Subcutaneous abdominal adipose tissue (tissue), 5 donors: ENCODE data around the gene RAPGEF5.

Experiments used
- H3K27ac ChIP-seq: one replicate; pipeline ENCODE4 v1.7.0; 2013; ENCODE audit warnings: low read depth, mild to moderate bottlenecking, inconsistent platforms, low read length, moderate library complexity
- H3K27me3 ChIP-seq, 5 donors: one replicate each; pipeline ENCODE4 v1.7.0; 2013; ENCODE audit warnings: low read length in 5 of 5, inconsistent platforms in 1 of 5; ENCODE audit not compliant: control insufficient read depth in 5 of 5, insufficient read depth in 4 of 5
- H3K36me3 ChIP-seq, 5 donors: one replicate each; pipeline ENCODE4 v1.7.0; 2013; ENCODE audit warnings: low read length in 5 of 5; ENCODE audit not compliant: control insufficient read depth in 5 of 5, insufficient read depth in 5 of 5
- H3K4me1 ChIP-seq, 5 donors: one replicate each; pipeline ENCODE4 v1.7.0; 2013; ENCODE audit warnings: low read length in 5 of 5, mild to moderate bottlenecking in 3 of 5, moderate library complexity in 1 of 5; ENCODE audit not compliant: control insufficient read depth in 5 of 5, insufficient read depth in 5 of 5
- H3K4me3 ChIP-seq, 5 donors: one replicate each; pipeline ENCODE4 v1.7.0; 2013; ENCODE audit warnings: low read length in 5 of 5, low read depth in 1 of 5
- H3K9ac ChIP-seq, 5 donors: one replicate each; pipeline ENCODE4 v1.7.0; 2013; ENCODE audit warnings: low read length in 5 of 5, mild to moderate bottlenecking in 4 of 5, moderate library complexity in 3 of 5
- H3K9me3 ChIP-seq, 5 donors: one replicate each; pipeline ENCODE4 v1.7.0; 2013; ENCODE audit warnings: low read length in 5 of 5; ENCODE audit not compliant: control insufficient read depth in 5 of 5
- donor health status: healthy.
- donor health status: healthy.
- donor health status: healthy.
- donor health status: healthy.
- donor health status: healthy.

RAPGEF5 gene

DNA sequence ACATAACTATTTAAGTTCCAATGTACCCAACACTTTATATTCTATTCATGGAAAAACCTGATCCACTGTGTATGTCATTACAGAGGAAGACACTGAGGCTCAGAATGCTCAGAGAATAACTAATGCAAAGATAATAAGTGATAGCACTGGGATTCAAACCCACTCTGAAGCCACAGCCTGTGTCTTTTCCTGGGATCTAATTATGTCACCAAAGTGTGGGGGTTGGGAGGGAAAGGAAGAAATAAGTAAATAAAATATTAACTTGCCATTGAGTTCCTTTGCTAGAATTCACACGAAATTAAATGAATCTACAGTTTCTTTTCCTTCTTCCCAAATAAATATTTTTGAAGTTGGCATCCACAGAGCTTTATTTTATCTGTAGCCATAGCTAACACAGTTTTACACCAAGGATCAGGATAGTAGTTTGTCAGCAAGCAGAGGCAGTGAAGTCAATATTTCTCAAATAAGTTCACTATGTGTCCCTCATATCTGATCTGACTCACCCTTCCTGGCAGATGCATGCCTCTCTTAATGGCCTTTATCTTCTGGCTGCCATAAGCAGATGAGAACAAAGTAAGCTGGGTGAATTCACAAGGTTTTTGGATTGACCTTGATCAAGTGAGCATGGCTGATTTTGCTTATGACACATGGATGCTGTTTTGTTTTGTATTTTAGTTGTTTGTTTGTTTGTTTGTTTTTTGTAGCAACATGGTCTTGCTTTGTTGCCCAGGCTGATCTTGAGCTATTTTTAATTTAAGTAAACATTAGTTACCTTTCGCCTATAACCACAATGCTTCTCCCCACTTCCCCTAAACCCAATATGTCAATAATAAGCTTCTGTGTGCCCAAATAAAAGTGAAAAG is 6.3 kb downstream of the RAPGEF5 start:
- Histone ChIP-seq H3K4me1 (peaks cover 0 to 3% (median 0%) of the 10 kb centered on the region in 5 donors), H3K27ac (no peak overlapping the region), H3K4me3 (no peak overlapping the region)

GRCh38 chr7:22348379-22348778 is 8.6 kb downstream of the RAPGEF5 start:
- no peaks in the 10 kb centered on the region for H3K36me3 ChIP-seq

More for the DNA sequence above, 6.3 kb downstream of the RAPGEF5 start:
- Histone ChIP-seq H3K9ac (no peak overlapping the region), H3K27me3 (peaks cover 0 to 6% (median 0%) of the 10 kb centered on the region in 5 donors), H3K9me3 (peaks cover 0 to 14% (median 6%) of the 10 kb centered on the region in 5 donors), H3K36me3 (no peaks in the 10 kb centered on the region)

DNA sequence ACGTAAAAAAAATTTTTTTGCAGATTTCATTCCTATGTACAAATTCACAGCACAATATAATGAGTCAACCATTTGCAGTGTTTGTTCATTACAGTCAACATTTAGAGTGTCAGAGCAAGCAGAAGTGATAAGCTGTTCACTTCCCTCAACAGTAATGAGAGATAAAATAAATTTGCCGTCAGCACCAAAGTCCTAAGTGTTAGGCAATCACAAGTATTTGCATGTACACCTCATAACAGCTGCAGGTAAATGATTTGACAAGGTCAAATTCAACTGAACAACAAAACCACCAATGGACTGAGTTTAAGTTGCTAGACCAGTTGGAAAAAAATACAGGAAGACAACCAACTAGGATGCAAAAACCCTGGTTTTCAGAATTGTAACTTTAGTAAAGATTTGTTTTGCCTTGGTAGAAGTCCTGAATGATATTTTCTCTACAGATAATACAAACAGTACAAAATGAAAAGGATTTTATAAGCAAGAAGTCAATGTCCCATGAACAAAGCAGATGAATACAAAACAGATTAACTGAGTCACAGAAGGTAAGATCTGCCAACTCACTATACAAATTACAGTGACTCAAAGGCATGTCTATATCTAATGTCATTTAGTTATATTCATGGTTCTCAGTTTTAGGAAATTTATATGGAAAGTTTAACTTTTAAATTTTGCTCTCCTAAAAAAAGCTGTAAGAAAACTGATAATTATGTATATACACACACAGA is 10.4 kb downstream of the RAPGEF5 start:
- Histone ChIP-seq H3K9ac (no peak overlapping the region), H3K4me1 (peaks cover 0 to 3% (median 0%) of the 10 kb centered on the region in 5 donors), H3K4me3 (no peak overlapping the region), H3K9me3 (no peaks in the 10 kb centered on the region), H3K27ac (no peak overlapping the region), H3K27me3 (no peaks in the 10 kb centered on the region), H3K36me3 (no peaks in the 10 kb centered on the region)

More at GRCh38 chr7:22348379-22348778, 8.6 kb downstream of the RAPGEF5 start:
- Histone ChIP-seq H3K4me3 (no peak overlapping the region), H3K27ac (no peak overlapping the region), H3K9ac (no peak overlapping the region), H3K9me3 (peaks cover 0 to 3% (median 0%) of the 10 kb centered on the region in 5 donors), H3K4me1 (peaks cover 0 to 3% (median 0%) of the 10 kb centered on the region in 5 donors), H3K27me3 (no peaks in the 10 kb centered on the region)

- no peaks in the 10 kb centered on the region for H3K4me1 ChIP-seq
- no peaks in the 10 kb centered on the region for H3K36me3 ChIP-seq
- no peaks in the 10 kb centered on the region for H3K9me3 ChIP-seq
- no peak overlapping the region for H3K9ac ChIP-seq
- H3K27ac ChIP-seq, result no peak overlapping the region
- H3K4me3 ChIP-seq, result no peak overlapping the region
- peaks cover 0 to 2% (median 0%) of the 10 kb centered on the region in 5 donors for H3K27me3 ChIP-seq
Observed at GRCh38 chr7:22344655-22345054, 12.3 kb downstream of the RAPGEF5 start.

GRCh38 chr7:22343612-22344011 is 13.3 kb downstream of the RAPGEF5 start:
- H3K4me3 ChIP-seq, result no peak overlapping the region
- H3K9me3 ChIP-seq, result no peaks in the 10 kb centered on the region
- no peaks in the 10 kb centered on the region for H3K4me1 ChIP-seq
- no peaks in the 10 kb centered on the region for H3K36me3 ChIP-seq
- no peak overlapping the region for H3K27ac ChIP-seq
- no peak overlapping the region for H3K9ac ChIP-seq
- peaks cover 0 to 2% (median 0%) of the 10 kb centered on the region in 5 donors for H3K27me3 ChIP-seq

- H3K9me3 ChIP-seq, result no peaks in the 10 kb centered on the region
- H3K36me3 ChIP-seq, result no peaks in the 10 kb centered on the region
- H3K27ac ChIP-seq, result no peak overlapping the region
- no peaks in the 10 kb centered on the region for H3K4me1 ChIP-seq
- peaks cover 0 to 2% (median 0%) of the 10 kb centered on the region in 5 donors for H3K27me3 ChIP-seq
- no peak overlapping the region for H3K4me3 ChIP-seq
- H3K9ac ChIP-seq, result no peak overlapping the region
Observed at GRCh38 chr7:22343071-22343470, 13.9 kb downstream of the RAPGEF5 start.

GRCh38 chr7:22339725-22340390 is 17.1 kb downstream of the RAPGEF5 start:
- H3K27me3 ChIP-seq, result peaks cover 0 to 2% (median 0%) of the 10 kb centered on the region in 5 donors
- no peak overlapping the region for H3K4me3 ChIP-seq
- H3K4me1 ChIP-seq, result no peaks in the 10 kb centered on the region
- no peak overlapping the region for H3K9ac ChIP-seq
- no peak overlapping the region for H3K27ac ChIP-seq
- no peaks in the 10 kb centered on the region for H3K9me3 ChIP-seq
- no peaks in the 10 kb centered on the region for H3K36me3 ChIP-seq

DNA sequence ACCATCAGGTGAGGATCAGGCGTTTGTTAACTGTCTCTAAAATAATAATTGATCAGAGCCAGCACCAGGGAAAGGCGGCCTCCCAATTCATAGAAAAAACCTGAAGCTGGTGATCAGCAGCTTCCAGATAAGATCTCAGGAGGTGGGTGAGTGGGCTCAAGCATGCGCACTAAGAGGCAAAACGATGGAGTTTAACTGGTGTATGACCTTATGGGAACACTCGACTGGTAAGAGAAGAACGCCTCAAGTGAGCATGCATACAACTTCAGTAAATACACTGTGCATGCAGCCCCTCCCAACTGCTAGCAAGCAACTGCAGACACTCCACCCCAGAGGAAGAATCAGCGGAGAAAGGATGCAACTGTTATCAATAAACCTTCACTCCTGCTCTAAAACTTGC is 18.1 kb downstream of the RAPGEF5 start:
- Histone ChIP-seq H3K4me1 (no peaks in the 10 kb centered on the region), H3K36me3 (no peaks in the 10 kb centered on the region), H3K4me3 (no peak overlapping the region), H3K9me3 (no peaks in the 10 kb centered on the region), H3K27ac (no peak overlapping the region), H3K9ac (no peak overlapping the region), H3K27me3 (peaks cover 0 to 2% (median 0%) of the 10 kb centered on the region in 5 donors)

DNA sequence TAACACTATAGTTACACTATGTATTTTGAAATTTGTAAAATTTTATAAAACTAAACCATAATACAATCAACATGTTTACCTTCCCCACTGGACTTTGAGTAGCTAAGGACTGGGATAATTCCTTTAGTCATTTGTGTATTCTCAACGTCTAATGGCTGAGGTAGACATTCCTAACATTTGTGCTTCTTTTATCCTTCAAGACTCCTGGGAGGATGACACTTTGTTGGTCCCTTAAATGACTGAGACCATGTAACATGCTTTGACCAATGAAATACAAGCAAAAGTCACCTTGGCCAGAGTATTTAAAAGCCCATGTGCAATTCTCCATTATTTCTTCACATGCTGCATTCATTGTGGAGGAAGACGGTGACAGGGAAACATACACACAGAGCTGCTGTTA is 18.5 kb downstream of the RAPGEF5 start:
- Histone ChIP-seq H3K4me1 (no peaks in the 10 kb centered on the region), H3K4me3 (no peak overlapping the region), H3K36me3 (no peaks in the 10 kb centered on the region), H3K27ac (no peak overlapping the region), H3K27me3 (peaks cover 0 to 2% (median 0%) of the 10 kb centered on the region in 5 donors), H3K9ac (no peak overlapping the region), H3K9me3 (no peaks in the 10 kb centered on the region)
